GM04503 (cell line): ENCODE results near the gene SFT2D1.

Source experiments
- DNase-seq: peaks from one replicate; pipeline ENCODE4 v3.0.0-alpha.2; 2012; ENCODE audit warnings: low read depth

The SFT2D1 gene

GRCh38 chr6:166333172-166333995, 9.0 kb downstream of the SFT2D1 start:
- no peak for DNase-seq

GRCh38 chr6:166331503-166332415, 10.6 kb downstream of the SFT2D1 start:
- DNase-seq = no peak

GRCh38 chr6:166330612-166331011, 11.7 kb downstream of the SFT2D1 start:
- no peak for DNase-seq

- no peak for DNase-seq
These were observed 16.8 kb downstream of the SFT2D1 start for GRCh38 chr6:166325383-166326042.

- DNase-seq = no peak
These were observed 18.9 kb downstream of the SFT2D1 start for GRCh38 chr6:166323395-166323794.

GRCh38 chr6:166318649-166319600, 23.4 kb downstream of the SFT2D1 start:
- DNase-seq = no peak

GRCh38 chr6:166318227-166318626, 24.1 kb downstream of the SFT2D1 start:
- DNase-seq = no peak

GRCh38 chr6:166317261-166318212, 24.8 kb downstream of the SFT2D1 start:
- DNase-seq = no peak

GRCh38 chr6:166315436-166315835, 26.9 kb downstream of the SFT2D1 start:
- no peak for DNase-seq

- DNase-seq = no peak
These were observed 27.9 kb downstream of the SFT2D1 start for GRCh38 chr6:166314454-166314853.

- no peak for DNase-seq
These were observed 28.9 kb downstream of the SFT2D1 start for GRCh38 chr6:166313255-166314070.

GRCh38 chr6:166312832-166313231, 29.5 kb downstream of the SFT2D1 start:
- no peak for DNase-seq

- no peak for DNase-seq
These were observed 31.7 kb downstream of the SFT2D1 start for GRCh38 chr6:166310634-166311033.

- no peak for DNase-seq
These were observed 32.4 kb downstream of the SFT2D1 start for GRCh38 chr6:166309977-166310376.

GRCh38 chr6:166308769-166309589, 33.4 kb downstream of the SFT2D1 start:
- DNase-seq = no peak

- no peak for DNase-seq
These were observed 34.1 kb downstream of the SFT2D1 start, which contains the start of gene PRR18 for GRCh38 chr6:166308033-166308768. Gene PRR18, minus strand, starts transcription at chr6:166308392. Its CDS starts 250 bp downstream, at chr6:166308142.
